ENCODE results near the gene ZMYM2.

DNA sequence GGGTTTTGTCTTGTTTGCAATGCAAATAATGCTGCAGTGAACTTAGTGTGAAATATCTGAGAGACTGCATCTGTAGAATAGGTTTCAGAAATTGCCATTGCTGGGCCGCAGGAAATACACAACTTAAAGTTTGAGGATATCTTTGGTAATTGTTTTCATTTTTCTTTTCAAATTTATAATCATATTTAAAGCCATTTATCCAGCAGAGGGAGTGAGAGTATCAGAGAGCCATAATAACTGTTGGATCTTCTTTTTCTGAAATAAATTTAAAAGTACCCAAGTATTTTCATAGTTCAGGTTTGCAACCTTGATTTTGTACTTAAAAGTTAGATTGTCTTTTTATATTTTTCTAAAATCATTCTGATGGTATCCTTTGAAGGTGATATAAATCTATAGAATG is 99.4 kb downstream of the ZMYM2 start:
- TF ChIP-seq, protein P1, sequence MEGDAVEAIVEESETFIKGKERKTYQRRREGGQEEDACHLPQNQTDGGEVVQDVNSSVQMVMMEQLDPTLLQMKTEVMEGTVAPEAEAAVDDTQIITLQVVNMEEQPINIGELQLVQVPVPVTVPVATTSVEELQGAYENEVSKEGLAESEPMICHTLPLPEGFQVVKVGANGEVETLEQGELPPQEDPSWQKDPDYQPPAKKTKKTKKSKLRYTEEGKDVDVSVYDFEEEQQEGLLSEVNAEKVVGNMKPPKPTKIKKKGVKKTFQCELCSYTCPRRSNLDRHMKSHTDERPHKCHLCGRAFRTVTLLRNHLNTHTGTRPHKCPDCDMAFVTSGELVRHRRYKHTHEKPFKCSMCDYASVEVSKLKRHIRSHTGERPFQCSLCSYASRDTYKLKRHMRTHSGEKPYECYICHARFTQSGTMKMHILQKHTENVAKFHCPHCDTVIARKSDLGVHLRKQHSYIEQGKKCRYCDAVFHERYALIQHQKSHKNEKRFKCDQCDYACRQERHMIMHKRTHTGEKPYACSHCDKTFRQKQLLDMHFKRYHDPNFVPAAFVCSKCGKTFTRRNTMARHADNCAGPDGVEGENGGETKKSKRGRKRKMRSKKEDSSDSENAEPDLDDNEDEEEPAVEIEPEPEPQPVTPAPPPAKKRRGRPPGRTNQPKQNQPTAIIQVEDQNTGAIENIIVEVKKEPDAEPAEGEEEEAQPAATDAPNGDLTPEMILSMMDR (IDR thresholded peaks at IDR 0.05) = no peak
- no peak for TF ChIP-seq EZH2 (IDR thresholded peaks at IDR 0.05)
